SK-N-SH (cell line): ENCODE data around the gene LTF. TPM values are rescaled to one million over a fixed set of nuclear protein-coding genes. Genes with fewer than 3 reads are reported as not detected.

Experiments
- CTCF ChIA-PET: fragments of 300-600, 350-600 bp; formaldehyde crosslinking; extraction: SDS; loops from one replicate; lab custom pipeline; 2021; lab: Yijun Ruan, JAX
- POLR2A ChIA-PET: fragments of 350-600 bp; sonication (Branson Sonifier 250); formaldehyde crosslinking; extraction: SDS; loops from one replicate; lab custom pipeline; 2020; ENCODE audit warnings: antibody characterized with exemption, inconsistent platforms; lab: Yijun Ruan, JAX
- DNase-seq: peaks from one replicate; pipeline ENCODE4 v3.0.0; 2012
- H2AFZ ChIP-seq: fragments of 200-600 bp; sonication (generic); 2 replicates; pipeline ENCODE4 v1.8.1; 2016; ENCODE audit warnings: antibody characterized with exemption, mild to moderate bottlenecking, low read depth
- H3F3A ChIP-seq: fragments of 200-600 bp; sonication (generic); replicated peaks from 2 replicates; pipeline ENCODE3; 2016; ENCODE audit warnings: antibody characterized with exemption, mild to moderate bottlenecking; ENCODE audit not compliant: insufficient read depth
- H3K27ac ChIP-seq, 2 experiments: fragments of 200-500 bp in 1 of 2; fragments of 200-600 bp in 1 of 2; sonication (Bioruptor generic) in 1 of 2; sonication (generic), shearing (Covaris generic) in 1 of 2; 2 replicates each; pipeline versions ENCODE4 v1.5.1 to v1.6.1; 2014 to 2016; ENCODE audit warnings: low read depth in 2 of 2, inconsistent platforms in 1 of 2, low read length in 1 of 2, mild to moderate bottlenecking in 1 of 2, mixed read lengths in 1 of 2
- H3K27me3 ChIP-seq: fragments of 200-600 bp; sonication (generic), shearing (Covaris generic); 2 replicates; pipeline ENCODE4 v1.6.1; 2016; ENCODE audit warnings: mixed run types; ENCODE audit not compliant: insufficient read depth
- H3K36me3 ChIP-seq, 2 experiments: fragments of 200-500 bp in 1 of 2; fragments of 200-600 bp in 1 of 2; sonication (Bioruptor generic) in 1 of 2; sonication (generic) in 1 of 2; replicated peaks in 1 of 2; 2 replicates each; pipeline versions ENCODE3 to v1.5.1; 2014 to 2016; ENCODE audit warnings: low read length in 1 of 2, mild to moderate bottlenecking in 1 of 2; ENCODE audit not compliant: insufficient read depth in 2 of 2, control insufficient read depth in 1 of 2
- H3K4me1 ChIP-seq, 2 experiments: fragments of 200-500 bp in 1 of 2; fragments of 200-600 bp in 1 of 2; sonication (Bioruptor generic) in 1 of 2; sonication (generic), shearing (Covaris generic) in 1 of 2; 2 replicates each; pipeline versions ENCODE4 v1.5.1 to v1.6.1; 2014 to 2016; ENCODE audit warnings: low read depth in 1 of 2, low read length in 1 of 2, mixed run types in 1 of 2; ENCODE audit not compliant: insufficient read depth in 2 of 2, control insufficient read depth in 1 of 2
- H3K4me2 ChIP-seq: fragments of 200-600 bp; sonication (generic), shearing (Covaris generic); 2 replicates; pipeline ENCODE4 v1.6.1; 2017; ENCODE audit warnings: mixed run types
- H3K4me3 ChIP-seq, 2 experiments: fragments of 200-500 bp in 1 of 2; fragments of 200-600 bp in 1 of 2; sonication (Bioruptor generic) in 1 of 2; sonication (generic), shearing (Covaris generic) in 1 of 2; 2 replicates each; pipeline versions ENCODE4 v1.5.1 to v1.8.1; 2014 to 2016; ENCODE audit warnings: low read depth in 2 of 2, inconsistent platforms in 1 of 2, low read length in 1 of 2, mild to moderate bottlenecking in 1 of 2, mixed read lengths in 1 of 2, moderate library complexity in 1 of 2
- H3K79me2 ChIP-seq: fragments of 200-600 bp; sonication (generic); 2 replicates; pipeline ENCODE4 v1.8.1; 2017; ENCODE audit warnings: mild to moderate bottlenecking; ENCODE audit not compliant: insufficient read depth
- H3K9ac ChIP-seq: fragments of 200-600 bp; sonication (generic); 2 replicates; pipeline ENCODE4 v1.6.1; 2017; ENCODE audit warnings: mixed run types
- H3K9me2 ChIP-seq: fragments of 200-600 bp; sonication (generic); 2 replicates; pipeline ENCODE4 v1.6.1; 2017; ENCODE audit warnings: mixed run types
- H3K9me3 ChIP-seq: fragments of 200-600 bp; sonication (generic); 2 replicates; pipeline ENCODE4 v1.6.1; 2017; ENCODE audit warnings: mixed run types, mild to moderate bottlenecking, moderate library complexity
- H4K20me1 ChIP-seq: fragments of 200-600 bp; sonication (generic); 2 replicates; pipeline ENCODE4 v1.6.1; 2017; ENCODE audit warnings: mild to moderate bottlenecking, mixed run types; ENCODE audit not compliant: insufficient read depth
- ELF1 ChIP-seq: IDR thresholded peaks from 2 replicates; pipeline ENCODE4 v1.4.0; 2012
- FOXJ3 ChIP-seq: sonication (generic); formaldehyde crosslinking; IDR thresholded peaks from 2 replicates; pipeline ENCODE4 v1.5.1; 2020; ENCODE audit warnings: mild to moderate bottlenecking, missing genetic modification reagents
- JUND ChIP-seq: IDR thresholded peaks from 2 replicates; pipeline ENCODE4 v1.4.0; 2012
- RAD21 ChIP-seq: IDR thresholded peaks from 2 replicates; pipeline ENCODE4 v1.6.1; 2012; ENCODE audit warnings: mild to moderate bottlenecking, low read length
- SIN3A ChIP-seq: IDR thresholded peaks from 2 replicates; pipeline ENCODE4 v1.6.1; 2012; ENCODE audit warnings: low read depth, mild to moderate bottlenecking, low read length, moderate library complexity, borderline replicate concordance
- TEAD4 ChIP-seq: IDR thresholded peaks from 2 replicates; pipeline ENCODE4 v1.4.0; 2012; ENCODE audit warnings: mild to moderate bottlenecking, borderline replicate concordance; ENCODE audit not compliant: insufficient read depth
- WGBS: methylation state at CpG from one replicate; pipeline ENCODE4 v1.1.6; 2017; ENCODE audit warnings: low lambda C conversion rate; 5-methylcytosine and 5-hydroxymethylcytosine counted together
- polyA plus RNA-seq, 3 experiments: library from polyadenylated mRNA; depleted of rRNA; stranded (reverse); fragments of >200 nt; gene quantifications; 2 replicates each; pipeline ENCODE4 v1.2.3, GENCODE V29; 2012
- TF ChIP-seq, protein P1 (sequence below): IDR thresholded peaks from 2 replicates; pipeline ENCODE4 v1.6.1; 2012; ENCODE audit warnings: mild to moderate bottlenecking, low read depth, low read length, moderate library complexity
- TF ChIP-seq, protein P2 (sequence below): fragments of 150-350 bp; IDR thresholded peaks from 2 replicates; pipeline ENCODE4 v1.6.1; 2017; ENCODE audit warnings: antibody characterized with exemption, low read length, low read depth, borderline replicate concordance

LTF gene
- polyA plus RNA-seq, 1 of the 3 experiments (the other 2 are of a cell fraction), result not detected

DNA sequence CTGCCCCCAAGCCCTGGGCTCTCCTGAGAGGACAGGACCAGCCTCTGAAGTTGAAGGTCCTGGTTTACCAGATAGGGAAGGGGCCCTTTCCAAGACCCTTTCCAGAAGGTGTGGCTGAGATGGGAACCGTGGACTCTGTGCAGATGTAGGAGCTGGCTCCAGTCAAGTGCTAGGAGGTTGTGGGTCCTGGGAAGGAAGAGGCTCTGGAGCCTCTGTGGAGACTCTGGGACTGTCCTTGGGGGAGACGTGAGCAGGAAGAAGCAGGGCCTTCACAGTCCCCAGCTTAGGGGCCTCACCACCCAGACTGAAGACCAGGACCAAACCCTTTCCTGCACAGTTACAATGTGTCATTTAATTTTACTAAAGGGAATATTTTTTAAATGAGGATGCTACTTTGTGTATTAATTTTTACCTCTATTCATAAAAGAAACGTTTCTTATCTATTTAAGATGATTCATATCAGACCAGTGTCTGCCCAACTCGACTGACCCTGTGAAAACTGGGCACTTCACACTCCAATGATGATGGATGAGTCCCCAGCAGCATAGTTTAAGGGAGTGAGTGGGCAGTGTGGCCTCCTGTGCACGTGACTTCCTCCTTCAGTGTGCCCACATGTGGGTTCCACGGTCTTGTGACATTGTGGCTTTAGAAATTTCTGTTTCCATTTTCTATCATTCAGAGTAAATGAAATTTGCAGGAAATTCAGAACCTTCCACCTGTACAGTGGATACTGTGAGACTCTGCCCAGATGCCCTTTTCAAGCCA is 68.8 kb downstream of the LTF start (continued):
- TF ChIP-seq, protein P1, sequence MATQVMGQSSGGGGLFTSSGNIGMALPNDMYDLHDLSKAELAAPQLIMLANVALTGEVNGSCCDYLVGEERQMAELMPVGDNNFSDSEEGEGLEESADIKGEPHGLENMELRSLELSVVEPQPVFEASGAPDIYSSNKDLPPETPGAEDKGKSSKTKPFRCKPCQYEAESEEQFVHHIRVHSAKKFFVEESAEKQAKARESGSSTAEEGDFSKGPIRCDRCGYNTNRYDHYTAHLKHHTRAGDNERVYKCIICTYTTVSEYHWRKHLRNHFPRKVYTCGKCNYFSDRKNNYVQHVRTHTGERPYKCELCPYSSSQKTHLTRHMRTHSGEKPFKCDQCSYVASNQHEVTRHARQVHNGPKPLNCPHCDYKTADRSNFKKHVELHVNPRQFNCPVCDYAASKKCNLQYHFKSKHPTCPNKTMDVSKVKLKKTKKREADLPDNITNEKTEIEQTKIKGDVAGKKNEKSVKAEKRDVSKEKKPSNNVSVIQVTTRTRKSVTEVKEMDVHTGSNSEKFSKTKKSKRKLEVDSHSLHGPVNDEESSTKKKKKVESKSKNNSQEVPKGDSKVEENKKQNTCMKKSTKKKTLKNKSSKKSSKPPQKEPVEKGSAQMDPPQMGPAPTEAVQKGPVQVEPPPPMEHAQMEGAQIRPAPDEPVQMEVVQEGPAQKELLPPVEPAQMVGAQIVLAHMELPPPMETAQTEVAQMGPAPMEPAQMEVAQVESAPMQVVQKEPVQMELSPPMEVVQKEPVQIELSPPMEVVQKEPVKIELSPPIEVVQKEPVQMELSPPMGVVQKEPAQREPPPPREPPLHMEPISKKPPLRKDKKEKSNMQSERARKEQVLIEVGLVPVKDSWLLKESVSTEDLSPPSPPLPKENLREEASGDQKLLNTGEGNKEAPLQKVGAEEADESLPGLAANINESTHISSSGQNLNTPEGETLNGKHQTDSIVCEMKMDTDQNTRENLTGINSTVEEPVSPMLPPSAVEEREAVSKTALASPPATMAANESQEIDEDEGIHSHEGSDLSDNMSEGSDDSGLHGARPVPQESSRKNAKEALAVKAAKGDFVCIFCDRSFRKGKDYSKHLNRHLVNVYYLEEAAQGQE, result no peak
- TF ChIP-seq SIN3A (no peak), TEAD4 (no peak), RAD21 (no peak), ELF1 (no peak), FOXJ3 (CRISPR knock-in tag) (no peak)
- TF ChIP-seq, protein P2, sequence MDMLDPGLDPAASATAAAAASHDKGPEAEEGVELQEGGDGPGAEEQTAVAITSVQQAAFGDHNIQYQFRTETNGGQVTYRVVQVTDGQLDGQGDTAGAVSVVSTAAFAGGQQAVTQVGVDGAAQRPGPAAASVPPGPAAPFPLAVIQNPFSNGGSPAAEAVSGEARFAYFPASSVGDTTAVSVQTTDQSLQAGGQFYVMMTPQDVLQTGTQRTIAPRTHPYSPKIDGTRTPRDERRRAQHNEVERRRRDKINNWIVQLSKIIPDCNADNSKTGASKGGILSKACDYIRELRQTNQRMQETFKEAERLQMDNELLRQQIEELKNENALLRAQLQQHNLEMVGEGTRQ, result no peak

DNA sequence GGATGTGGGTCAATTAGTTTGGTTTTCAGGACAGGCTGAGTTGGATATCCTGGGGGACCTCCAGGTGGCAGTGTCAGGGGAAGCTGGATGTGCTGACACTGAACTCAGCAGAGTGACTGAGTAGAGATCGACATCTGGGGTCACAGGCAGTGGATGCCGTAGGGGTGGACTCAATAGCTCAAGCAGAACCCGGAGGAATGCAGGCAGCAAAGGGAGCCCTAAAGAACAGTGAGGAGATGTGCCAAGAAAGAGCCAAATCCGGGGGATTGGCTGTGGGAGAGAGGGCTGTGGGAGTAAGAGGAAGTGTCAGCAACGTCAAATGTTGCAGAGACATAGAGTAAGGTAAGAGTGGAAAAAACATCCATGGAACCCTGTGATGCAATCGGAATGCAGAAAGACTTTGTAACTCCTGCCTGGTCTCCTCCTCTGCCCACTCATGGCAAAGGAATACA is 69.5 kb downstream of the LTF start:
- TF ChIP-seq JUND, result no peak
- DNase-seq, result no peak

More for the DNA sequence above, 69.5 kb downstream of the LTF start:
- peaks cover 35% of the 10 kb centered on the region; the same call in 1 of the 2 replicates for H3K27me3 ChIP-seq
- no peak overlapping the region for H3K4me3 ChIP-seq
- 9% methylated on average over 6 of the region's 6 CpGs for WGBS
- no peaks in the 10 kb centered on the region for H3F3A ChIP-seq
- no peak overlapping the region for H2AFZ ChIP-seq
- POLR2A ChIA-PET, result no interaction called here
- H3K4me2 ChIP-seq, result no peak overlapping the region
- no peaks in the 10 kb centered on the region for H4K20me1 ChIP-seq
- no peak overlapping the region for H3K9ac ChIP-seq
- H3K36me3 ChIP-seq, result no peaks in the 10 kb centered on the region
- no peak overlapping the region for H3K27ac ChIP-seq
- CTCF ChIA-PET, result no interaction called here
- no peaks in the 10 kb centered on the region for H3K79me2 ChIP-seq
- no peaks in the 10 kb centered on the region for H3K4me1 ChIP-seq
- H3K9me2 ChIP-seq, result no peaks in the 10 kb centered on the region
- no peaks in the 10 kb centered on the region for H3K9me3 ChIP-seq
